Measurements from ENCODE around the gene ANO3. TPM values are rescaled to one million over a fixed set of nuclear protein-coding genes. Genes with fewer than 3 reads are reported as not detected.

ANO3 gene
- total RNA-seq, 6 experiments from 2014 or later: 0.71 to 2.6 (median 1.4) TPM

GRCh38 chr11:26541870-26542269 is 209.9 kb downstream of the ANO3 start:
- no peaks in the 10 kb centered on the region for H3K4me1 ChIP-seq
- H3K36me3 ChIP-seq: no peaks in the 10 kb centered on the region
- TF ChIP-seq POLR2A (IDR thresholded peaks at IDR 0.05): no peak
- no peak for TF ChIP-seq CTCF (IDR thresholded peaks at IDR 0.05)
- H3K27me3 ChIP-seq: no peaks in the 10 kb centered on the region
- H3K4me3 ChIP-seq: no peak overlapping the region
- ATAC-seq (no peak), DNase-seq (no peak)
- no peak overlapping the region for H3K27ac ChIP-seq
- intact Hi-C loops (cut with DNase I): no loop called here
- 64% methylated on average over 2 of the region's 2 CpGs for WGBS (ENCODE audit: insufficient coverage, low coverage, low lambda C conversion rate, missing lambda C conversion rate)
- H3K9me3 ChIP-seq: no peaks in the 10 kb centered on the region

GRCh38 chr11:26549176-26549575 is 217.2 kb downstream of the ANO3 start:
- no peaks in the 10 kb centered on the region for H3K27me3 ChIP-seq
- no peak for TF ChIP-seq CTCF (IDR thresholded peaks at IDR 0.05)
- no peak for TF ChIP-seq POLR2A (IDR thresholded peaks at IDR 0.05)
- H3K27ac ChIP-seq: no peak overlapping the region
- H3K4me1 ChIP-seq: no peaks in the 10 kb centered on the region
- H3K9me3 ChIP-seq: no peaks in the 10 kb centered on the region
- no peaks in the 10 kb centered on the region for H3K36me3 ChIP-seq
- DNase-seq: no peak
- 38% methylated on average over 2 of the region's 2 CpGs for WGBS (ENCODE audit: insufficient coverage, low coverage, low lambda C conversion rate, missing lambda C conversion rate)
- ATAC-seq: no peak
- H3K4me3 ChIP-seq: no peak overlapping the region
- intact Hi-C loops (cut with DNase I): no loop called here

GRCh38 chr11:26550022-26550421 is 218.1 kb downstream of the ANO3 start:
- H3K27me3 ChIP-seq: no peaks in the 10 kb centered on the region
- DNase-seq (no peak), ATAC-seq (no peak)
- no peak overlapping the region for H3K27ac ChIP-seq
- no peaks in the 10 kb centered on the region for H3K36me3 ChIP-seq
- WGBS (ENCODE audit: insufficient coverage, low coverage, low lambda C conversion rate, missing lambda C conversion rate): 24% methylated on average over 1 of the region's 1 CpG
- no peaks in the 10 kb centered on the region for H3K9me3 ChIP-seq
- H3K4me3 ChIP-seq: no peak overlapping the region
- no peaks in the 10 kb centered on the region for H3K4me1 ChIP-seq
- TF ChIP-seq CTCF (IDR thresholded peaks at IDR 0.05): no peak
- TF ChIP-seq POLR2A (IDR thresholded peaks at IDR 0.05): no peak
- intact Hi-C loops (cut with DNase I): no loop called here

GRCh38 chr11:26551186-26551801 is 219.4 kb downstream of the ANO3 start:
- intact Hi-C loops (cut with DNase I): no loop called here
- TF ChIP-seq POLR2A (IDR thresholded peaks at IDR 0.05) (no peak), CTCF (IDR thresholded peaks at IDR 0.05) (peak; percentile 26 to 46 (median 38))
- Histone ChIP-seq H3K27me3 (no peaks in the 10 kb centered on the region), H3K9me3 (no peaks in the 10 kb centered on the region), H3K4me1 (no peaks in the 10 kb centered on the region), H3K36me3 (no peaks in the 10 kb centered on the region), H3K27ac (no peak overlapping the region), H3K4me3 (no peak overlapping the region)
- DNase-seq (no peak), ATAC-seq (no peak)
- WGBS (ENCODE audit: insufficient coverage, low coverage, low lambda C conversion rate, missing lambda C conversion rate): 21% methylated on average over 1 of the region's 1 CpG

- ATAC-seq (no peak), DNase-seq (no peak)
- intact Hi-C loops (cut with DNase I): no loop called here
- Histone ChIP-seq H3K27me3 (no peaks in the 10 kb centered on the region), H3K27ac (no peak overlapping the region), H3K9me3 (no peaks in the 10 kb centered on the region), H3K4me3 (no peak overlapping the region), H3K36me3 (no peaks in the 10 kb centered on the region), H3K4me1 (no peaks in the 10 kb centered on the region)
- WGBS (ENCODE audit: insufficient coverage, low coverage, low lambda C conversion rate, missing lambda C conversion rate): 41% methylated on average over 2 of the region's 2 CpGs
- no peak for TF ChIP-seq POLR2A (IDR thresholded peaks at IDR 0.05)
- TF ChIP-seq CTCF (IDR thresholded peaks at IDR 0.05): no peak
Measured at GRCh38 chr11:26553182-26553581, 221.3 kb downstream of the ANO3 start.

All from right lobe of liver (tissue), 6 donors.